Rectal smooth muscle tissue (tissue), 1 donor: ENCODE measurements around the gene SLC25A28.
"Not testable (repeated sequence)": the region's sequence is repeated elsewhere in the genome, so short reads cannot be mapped to it uniquely, and the experiment has no call there.

Experiments
- H3K27ac ChIP-seq: one replicate; pipeline ENCODE4 v1.7.0; 2013; ENCODE audit warnings: low read depth, low read length, inconsistent platforms
- H3K27me3 ChIP-seq: one replicate; pipeline ENCODE4 v1.7.0; 2013; ENCODE audit warnings: low read length; ENCODE audit not compliant: control insufficient read depth, insufficient read depth
- H3K36me3 ChIP-seq: one replicate; pipeline ENCODE4 v1.7.0; 2013; ENCODE audit warnings: low read length; ENCODE audit not compliant: control insufficient read depth, insufficient read depth
- H3K4me1 ChIP-seq: one replicate; pipeline ENCODE4 v1.7.0; 2013; ENCODE audit warnings: low read length; ENCODE audit not compliant: control insufficient read depth, insufficient read depth
- H3K4me3 ChIP-seq: one replicate; pipeline ENCODE4 v1.7.0; 2013; ENCODE audit warnings: low read length
- H3K9ac ChIP-seq: one replicate; pipeline ENCODE4 v1.7.0; 2013; ENCODE audit warnings: low read length

The SLC25A28 gene

GRCh38 chr10:99596708-99597107 lies 23.5 kb downstream of the SLC25A28 start:
- H3K36me3 ChIP-seq, H3K27me3 ChIP-seq, H3K9ac ChIP-seq, H3K27ac ChIP-seq, H3K4me1 ChIP-seq, H3K4me3 ChIP-seq: not testable (repeated sequence)

DNA sequence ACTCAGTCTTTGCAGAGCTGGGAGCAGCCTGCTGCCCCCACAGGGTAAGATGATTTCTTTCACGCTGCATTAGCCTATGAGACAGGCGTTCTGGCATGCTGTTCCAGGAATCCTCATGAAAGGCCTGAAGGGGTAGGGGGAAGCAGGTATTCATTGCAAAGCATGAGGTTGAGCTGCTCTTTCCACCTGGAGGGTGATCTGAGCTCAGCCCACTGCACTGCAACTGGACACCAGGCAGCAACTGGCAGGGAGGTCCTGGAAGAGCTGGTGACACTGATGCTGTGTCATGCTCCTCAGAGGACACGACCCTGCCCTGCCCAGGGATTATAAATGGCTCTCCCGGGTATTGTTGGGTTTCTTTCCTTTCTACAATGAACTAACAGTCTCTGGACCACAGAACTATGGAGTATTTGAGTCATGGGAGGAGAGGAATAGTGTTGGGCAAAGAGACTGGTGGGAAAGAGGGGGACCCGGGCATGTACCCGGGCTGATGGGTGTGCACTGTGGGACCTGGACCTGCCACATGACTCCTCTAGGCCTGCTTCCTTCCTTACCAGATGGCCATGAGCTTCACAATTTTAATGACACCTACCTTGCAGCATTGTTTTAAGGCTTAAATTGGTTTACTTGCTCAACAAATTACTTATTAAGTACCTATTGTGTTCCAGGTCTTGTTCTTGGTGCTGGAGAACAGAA lies 24.3 kb downstream of the SLC25A28 start:
- no peak overlapping the region for H3K27ac ChIP-seq
- no peak overlapping the region for H3K9ac ChIP-seq
- H3K4me3 ChIP-seq: no peak overlapping the region
- H3K4me1 ChIP-seq: no peaks in the 10 kb centered on the region
- no peaks in the 10 kb centered on the region for H3K27me3 ChIP-seq
- H3K36me3 ChIP-seq: no peaks in the 10 kb centered on the region

DNA sequence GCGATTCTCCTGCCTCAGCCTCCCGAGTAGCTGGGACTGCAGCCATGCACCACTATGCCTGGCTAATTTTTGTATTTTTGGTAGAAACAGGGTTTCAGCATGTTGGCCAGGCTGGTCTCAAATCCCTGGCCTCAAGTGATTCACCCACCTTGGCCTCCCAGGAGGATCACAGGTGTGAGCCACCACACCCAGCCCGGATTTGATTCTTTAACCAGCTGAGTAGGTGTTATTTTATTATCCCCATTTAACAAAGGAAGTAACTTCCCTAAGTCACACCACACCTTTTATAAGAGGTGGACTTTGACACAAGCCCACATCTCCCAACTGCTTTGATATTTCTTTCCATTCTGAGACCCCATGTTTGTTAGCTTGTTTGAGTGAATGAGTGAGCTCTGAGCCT lies 25.0 kb downstream of the SLC25A28 start:
- Histone ChIP-seq H3K4me1 (no peaks in the 10 kb centered on the region), H3K9ac (no peak overlapping the region), H3K36me3 (no peaks in the 10 kb centered on the region), H3K27ac (no peak overlapping the region), H3K27me3 (no peaks in the 10 kb centered on the region), H3K4me3 (no peak overlapping the region)

GRCh38 chr10:99593312-99593711 lies 26.9 kb downstream of the SLC25A28 start:
- Histone ChIP-seq H3K27me3 (no peaks in the 10 kb centered on the region), H3K9ac (no peak overlapping the region), H3K27ac (no peak overlapping the region), H3K36me3 (no peaks in the 10 kb centered on the region), H3K4me1 (no peaks in the 10 kb centered on the region), H3K4me3 (no peak overlapping the region)

GRCh38 chr10:99590799-99591198 lies 29.4 kb downstream of the SLC25A28 start:
- no peak overlapping the region for H3K27ac ChIP-seq
- H3K4me1 ChIP-seq: no peaks in the 10 kb centered on the region
- no peaks in the 10 kb centered on the region for H3K36me3 ChIP-seq

DNA sequence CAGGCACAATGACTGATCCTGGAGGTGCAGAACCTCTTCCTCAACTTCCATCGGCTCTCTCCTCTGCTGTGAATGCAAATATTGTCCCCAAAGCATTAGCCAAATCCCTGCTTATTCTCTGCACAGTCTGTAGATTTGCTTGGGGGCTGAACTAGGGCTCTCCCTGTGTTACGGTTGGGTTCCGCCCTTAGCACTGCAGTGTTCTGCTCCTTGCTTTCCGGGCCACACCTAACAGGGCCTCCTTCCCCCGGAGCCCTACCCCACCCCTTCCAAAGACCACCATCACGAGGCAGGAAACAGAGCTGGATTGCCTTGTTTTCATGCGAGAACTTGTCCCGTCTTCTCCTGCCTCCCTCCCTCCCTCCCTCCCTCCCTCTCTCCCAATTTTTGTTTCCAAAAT lies 36.6 kb downstream of the SLC25A28 start:
- no peak overlapping the region for H3K27ac ChIP-seq
- H3K9ac ChIP-seq: no peak overlapping the region
- no peak overlapping the region for H3K4me3 ChIP-seq
- no peaks in the 10 kb centered on the region for H3K4me1 ChIP-seq
- no peaks in the 10 kb centered on the region for H3K36me3 ChIP-seq
- H3K27me3 ChIP-seq: no peaks in the 10 kb centered on the region

More at GRCh38 chr10:99590799-99591198, 29.4 kb downstream of the SLC25A28 start:
- Histone ChIP-seq H3K27me3 (no peaks in the 10 kb centered on the region), H3K9ac (no peak overlapping the region), H3K4me3 (no peak overlapping the region)

GRCh38 chr10:99582255-99582770 lies 37.9 kb downstream of the SLC25A28 start:
- H3K9ac ChIP-seq: no peak overlapping the region
- no peaks in the 10 kb centered on the region for H3K36me3 ChIP-seq
- no peaks in the 10 kb centered on the region for H3K27me3 ChIP-seq
- no peak overlapping the region for H3K4me3 ChIP-seq
- no peak overlapping the region for H3K27ac ChIP-seq
- H3K4me1 ChIP-seq: no peaks in the 10 kb centered on the region

- Histone ChIP-seq H3K9ac (no peak overlapping the region), H3K4me1 (no peaks in the 10 kb centered on the region), H3K36me3 (no peaks in the 10 kb centered on the region), H3K4me3 (no peak overlapping the region), H3K27me3 (no peaks in the 10 kb centered on the region), H3K27ac (no peak overlapping the region)
These were observed 40.3 kb downstream of the SLC25A28 start for GRCh38 chr10:99579971-99580370.

DNA sequence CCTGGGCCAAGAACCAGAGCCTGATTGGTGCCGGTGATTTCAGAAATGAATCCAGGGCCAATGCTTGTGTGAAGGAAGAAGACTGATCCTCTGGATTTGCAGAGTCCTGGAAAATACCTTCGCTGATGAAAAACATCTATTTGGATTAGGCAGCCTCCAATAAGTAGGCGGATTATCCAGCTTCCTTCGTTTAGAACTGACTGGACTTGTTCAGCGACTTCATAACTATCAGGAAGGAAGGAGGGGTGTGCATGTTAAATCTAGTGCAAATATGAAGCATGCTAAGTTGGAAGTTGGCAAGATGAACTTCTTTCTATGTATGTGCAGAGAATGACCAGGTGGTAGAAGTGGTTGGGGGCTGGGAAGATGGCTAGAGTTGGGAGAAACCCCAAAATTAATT lies 46.4 kb downstream of the SLC25A28 start:
- H3K27ac ChIP-seq: no peak overlapping the region
- no peak overlapping the region for H3K9ac ChIP-seq
- no peaks in the 10 kb centered on the region for H3K27me3 ChIP-seq
- no peaks in the 10 kb centered on the region for H3K36me3 ChIP-seq
- no peaks in the 10 kb centered on the region for H3K4me1 ChIP-seq
- no peak overlapping the region for H3K4me3 ChIP-seq

DNA sequence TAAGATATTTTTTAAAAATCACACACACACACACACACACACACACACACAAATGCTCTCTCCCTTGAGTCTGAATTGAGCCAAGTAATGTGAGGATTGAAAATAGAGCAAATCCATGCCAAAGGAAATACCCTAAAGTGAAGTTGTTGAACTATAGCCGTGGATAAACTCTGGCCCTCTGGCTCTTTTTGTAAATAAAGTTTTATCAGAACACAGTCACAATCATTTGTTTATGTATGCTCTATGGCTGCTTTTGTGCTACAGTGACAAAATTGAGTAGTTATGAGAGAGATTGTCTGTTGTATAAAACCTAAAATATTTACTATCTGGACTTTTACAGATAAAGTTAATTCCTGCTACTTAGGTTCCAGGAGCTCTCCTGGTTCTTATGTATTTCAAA lies 48.4 kb downstream of the SLC25A28 start:
- Histone ChIP-seq H3K27me3 (no peaks in the 10 kb centered on the region), H3K36me3 (no peaks in the 10 kb centered on the region), H3K27ac (no peak overlapping the region), H3K4me1 (no peaks in the 10 kb centered on the region), H3K4me3 (no peak overlapping the region), H3K9ac (no peak overlapping the region)

- H3K4me1 ChIP-seq: no peaks in the 10 kb centered on the region
- H3K9ac ChIP-seq: no peak overlapping the region
- no peaks in the 10 kb centered on the region for H3K27me3 ChIP-seq
- no peak overlapping the region for H3K4me3 ChIP-seq
- no peaks in the 10 kb centered on the region for H3K36me3 ChIP-seq
- no peak overlapping the region for H3K27ac ChIP-seq
These were observed 50.3 kb downstream of the SLC25A28 start for GRCh38 chr10:99569961-99570360.

- no peaks in the 10 kb centered on the region for H3K36me3 ChIP-seq
- no peak overlapping the region for H3K27ac ChIP-seq
- no peaks in the 10 kb centered on the region for H3K27me3 ChIP-seq
- H3K4me1 ChIP-seq: no peaks in the 10 kb centered on the region
- no peak overlapping the region for H3K4me3 ChIP-seq
- H3K9ac ChIP-seq: no peak overlapping the region
These were observed 50.8 kb downstream of the SLC25A28 start for GRCh38 chr10:99569253-99569939.

DNA sequence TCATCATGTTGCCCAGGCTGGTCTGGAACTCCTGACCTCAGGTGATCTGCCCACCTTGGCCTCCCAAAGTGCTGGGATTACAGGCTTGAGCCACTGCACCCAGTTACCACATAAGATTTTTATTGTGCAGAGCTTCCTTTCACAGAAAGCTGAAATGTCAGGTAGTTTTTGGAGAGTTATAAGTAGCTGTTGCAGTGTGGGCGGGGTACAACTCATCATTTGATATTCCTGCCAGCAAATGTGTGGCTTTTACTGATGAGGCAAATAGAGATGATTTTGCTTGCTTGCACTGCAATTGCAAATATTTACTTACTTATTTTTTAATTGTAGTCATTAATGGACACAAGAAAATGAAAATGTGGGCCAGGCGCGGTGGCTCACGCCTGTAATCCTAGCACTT lies 55.1 kb downstream of the SLC25A28 start:
- no peak overlapping the region for H3K27ac ChIP-seq
- no peaks in the 10 kb centered on the region for H3K4me1 ChIP-seq
- no peak overlapping the region for H3K4me3 ChIP-seq
- H3K36me3 ChIP-seq: no peaks in the 10 kb centered on the region
- no peak overlapping the region for H3K9ac ChIP-seq
- H3K27me3 ChIP-seq: no peaks in the 10 kb centered on the region
